GM18502 (cell line): ENCODE data around the gene CNTNAP3.
"Not testable (repeated sequence)": the region's sequence is repeated elsewhere in the genome, so short reads cannot be mapped to it uniquely, and the experiment has no call there.

Experiments
- ATAC-seq: cut with Tn5 transposase; IDR thresholded peaks from one replicate; pipeline ENCODE4 v1.9.1; 2021; ENCODE audit warnings: mild to moderate bottlenecking; ENCODE audit not compliant: unreplicated experiment, poor library complexity

Gene CNTNAP3

GRCh38 chr9:39287980-39288379, at the start of gene CNTNAP3:
CNTNAP3 (minus strand) TSS chr9:39288167; CDS start chr9:39288064, 103 bp downstream.
- not testable (repeated sequence) for ATAC-seq

- not testable (repeated sequence) for ATAC-seq
These were observed 8.0 kb downstream of the CNTNAP3 start for GRCh38 chr9:39279995-39280394.

DNA sequence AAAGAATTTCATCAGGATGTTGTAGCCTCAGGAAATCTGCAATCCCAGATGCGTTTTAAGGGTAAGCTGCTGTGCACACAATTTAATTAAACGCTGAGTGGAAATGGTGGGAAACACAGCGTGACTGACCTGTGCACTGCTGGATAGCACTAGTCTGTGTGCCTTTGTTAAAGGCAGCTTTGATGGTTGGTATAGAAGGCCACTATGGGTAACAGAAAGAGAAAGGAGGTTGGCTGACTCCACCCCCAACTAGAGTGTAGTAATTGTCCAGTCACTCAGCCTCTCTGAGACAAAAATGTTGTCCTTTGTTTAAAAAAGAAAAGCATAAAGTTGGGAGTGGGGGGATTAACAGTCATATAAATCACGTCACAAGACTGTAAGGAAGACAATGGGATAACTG, 45.5 kb downstream of the CNTNAP3 start:
- not testable (repeated sequence) for ATAC-seq

GRCh38 chr9:39232130-39232991, 55.6 kb downstream of the CNTNAP3 start:
- ATAC-seq = not testable (repeated sequence)

DNA sequence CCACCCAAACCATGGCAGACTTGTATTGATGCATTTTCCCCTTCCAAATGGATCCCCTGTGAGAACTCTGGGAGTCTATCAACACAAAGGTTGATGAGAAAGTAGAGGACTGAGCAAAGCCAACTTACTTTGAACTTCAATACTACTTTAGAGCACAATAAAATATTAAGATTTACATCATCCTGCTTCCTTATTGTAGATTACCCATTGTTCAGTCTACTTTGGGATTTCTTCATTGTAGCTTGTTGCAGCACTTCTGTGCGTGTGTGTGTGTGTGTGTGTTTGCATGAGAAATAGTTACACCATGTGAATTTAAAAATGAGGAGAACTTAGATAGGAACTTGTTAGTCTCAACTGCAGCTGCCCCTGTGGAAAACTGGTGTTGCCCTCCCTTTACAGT, 72.0 kb downstream of the CNTNAP3 start:
- not testable (repeated sequence) for ATAC-seq

DNA sequence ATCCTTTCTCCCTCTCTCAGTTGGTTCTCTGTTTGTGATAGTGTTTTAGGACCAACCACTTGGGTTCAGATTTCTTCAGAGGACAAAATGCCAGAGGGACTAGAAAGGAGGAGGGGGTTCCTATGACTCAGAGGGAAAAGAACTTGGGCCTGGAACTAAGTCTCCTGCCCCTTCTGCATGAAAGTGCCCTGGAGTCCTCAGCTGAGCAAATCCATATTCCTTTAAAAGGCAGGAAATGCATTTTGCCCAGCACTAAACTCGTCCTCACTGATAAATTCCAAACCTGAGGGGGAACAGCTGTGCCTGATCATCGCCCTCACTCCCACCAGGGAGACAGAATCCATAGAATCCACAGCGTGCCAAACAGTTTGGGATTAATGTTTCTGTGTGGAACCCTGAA, 78.2 kb downstream of the CNTNAP3 start:
- not testable (repeated sequence) for ATAC-seq

- not testable (repeated sequence) for ATAC-seq
These were observed 81.3 kb downstream of the CNTNAP3 start for GRCh38 chr9:39206643-39207042.

GRCh38 chr9:39205842-39206241, 82.1 kb downstream of the CNTNAP3 start:
- not testable (repeated sequence) for ATAC-seq

GRCh38 chr9:39200412-39200811, 87.6 kb downstream of the CNTNAP3 start:
- not testable (repeated sequence) for ATAC-seq

DNA sequence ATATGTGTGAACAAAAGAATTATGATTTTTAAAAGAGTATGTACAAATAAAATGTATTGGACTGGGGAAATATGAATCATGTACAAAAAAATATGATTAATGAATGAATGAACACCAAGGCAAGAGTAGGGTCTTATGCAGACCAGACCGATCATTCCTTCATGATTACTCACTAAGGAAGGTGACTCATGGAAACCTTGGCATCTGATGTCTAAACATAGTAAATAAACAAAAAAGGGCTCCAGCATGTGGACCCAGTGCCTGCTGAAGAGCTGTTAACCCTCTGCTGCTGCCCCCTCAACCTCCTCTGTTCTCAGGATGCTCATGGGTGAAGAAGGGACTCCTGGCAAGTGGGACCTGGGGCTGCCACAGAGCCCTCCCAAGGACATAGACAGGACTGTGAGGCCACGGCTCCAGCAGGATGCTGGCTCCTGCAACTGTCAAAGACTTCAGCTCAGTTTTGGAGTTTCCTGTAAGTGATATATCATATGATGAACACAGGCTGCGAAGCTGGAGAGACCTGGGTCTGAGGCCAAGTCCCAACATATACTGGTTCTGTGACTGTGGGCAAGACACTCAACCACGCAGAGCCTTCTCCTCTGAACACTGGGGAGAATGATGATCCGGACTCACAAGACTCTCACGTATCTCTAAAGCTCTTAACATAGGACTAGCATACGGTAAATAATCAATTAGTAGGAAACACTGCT, 89.8 kb downstream of the CNTNAP3 start:
- not testable (repeated sequence) for ATAC-seq

DNA sequence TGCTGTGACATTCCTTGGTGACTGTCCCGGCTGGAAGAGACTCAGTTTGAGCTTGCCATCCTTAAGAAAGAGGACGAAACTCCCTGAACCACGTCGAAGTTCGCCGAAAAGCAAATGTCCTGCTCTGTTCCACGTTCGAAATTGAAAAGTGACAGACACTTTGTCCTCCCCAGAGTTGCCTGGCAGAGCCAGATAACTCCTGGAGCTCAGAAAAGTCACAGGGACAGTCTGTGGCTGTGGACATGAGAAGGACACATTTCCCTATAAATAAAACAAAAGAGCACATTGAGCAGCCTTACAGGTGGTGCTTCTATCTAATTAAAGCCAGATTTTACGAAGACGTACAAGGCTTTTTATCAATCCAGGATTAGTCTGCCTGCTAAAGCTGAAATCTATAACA, 116.6 kb downstream of the CNTNAP3 start:
- ATAC-seq = not testable (repeated sequence)

DNA sequence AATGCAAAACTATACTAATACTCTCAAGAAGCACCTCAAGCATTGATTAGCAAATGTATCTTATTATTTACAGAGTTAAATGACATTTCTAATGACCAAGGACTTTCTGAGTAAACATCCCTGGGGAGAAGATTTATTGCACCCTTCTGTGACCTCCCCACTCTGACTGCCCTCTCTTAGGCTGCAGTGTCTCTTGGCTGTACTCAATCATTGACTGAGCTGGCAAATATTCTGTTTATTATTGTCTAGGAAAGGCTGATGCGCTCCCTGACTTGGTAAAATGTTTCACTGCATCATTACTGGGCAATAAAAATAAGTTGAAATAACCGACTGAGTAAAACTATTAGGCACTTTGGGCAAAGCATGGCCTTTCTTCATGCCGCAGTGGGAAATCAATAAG, 130.3 kb downstream of the CNTNAP3 start:
- not testable (repeated sequence) for ATAC-seq

DNA sequence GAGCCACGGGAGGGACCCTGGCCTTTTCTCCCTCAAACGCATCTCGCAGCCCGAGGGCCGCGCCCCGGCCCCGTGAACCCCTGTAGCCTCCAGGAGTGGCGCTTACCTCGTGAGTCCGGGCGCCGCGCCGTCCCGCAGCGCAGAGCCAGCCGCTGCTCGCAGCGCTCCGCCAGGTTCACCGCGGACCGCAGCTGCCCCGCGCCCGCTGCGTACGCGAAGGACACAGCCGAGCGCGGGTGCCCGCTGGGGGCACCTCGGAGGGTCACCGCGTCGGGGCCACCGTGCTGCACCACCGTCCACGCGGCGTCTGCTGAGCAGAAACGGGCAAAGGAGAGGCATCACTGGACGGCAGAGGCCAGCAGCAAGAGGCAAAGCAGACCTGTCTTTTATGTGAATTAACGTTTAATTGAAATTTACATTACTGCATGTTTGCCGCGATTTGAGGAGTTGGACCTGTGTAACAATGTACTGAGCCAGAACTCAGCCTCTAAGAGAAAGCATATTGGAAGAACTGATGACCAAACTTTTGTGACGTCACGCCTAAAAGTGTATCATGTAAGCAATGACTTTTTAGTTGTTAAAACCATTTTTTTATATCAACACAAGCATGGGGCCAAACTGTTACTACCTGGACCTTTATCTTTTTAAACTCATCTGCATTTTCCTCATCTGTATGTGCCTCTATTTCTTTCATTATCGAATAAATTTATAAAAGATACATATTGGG, 155.0 kb downstream of the CNTNAP3 start:
- not testable (repeated sequence) for ATAC-seq

GRCh38 chr9:39121401-39121800, 166.6 kb downstream of the CNTNAP3 start:
- not testable (repeated sequence) for ATAC-seq

DNA sequence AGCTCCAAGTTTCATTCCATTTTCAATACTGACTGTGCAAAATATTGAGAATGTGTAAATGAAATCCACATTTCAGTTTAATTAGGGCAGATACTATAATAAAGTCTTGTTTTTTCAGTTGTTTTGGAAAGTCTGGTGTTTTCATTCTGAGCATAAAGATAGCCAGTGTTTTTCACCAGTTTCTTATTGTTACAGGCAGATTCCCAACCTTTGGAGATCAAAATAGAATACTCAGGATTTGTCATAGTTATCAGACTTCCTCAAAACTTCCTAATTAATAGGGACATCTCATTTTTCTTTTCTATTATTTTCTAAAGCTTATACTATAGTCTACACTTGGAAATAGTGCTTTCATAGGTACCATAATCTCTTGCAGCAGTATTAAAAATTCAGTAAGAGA, 176.2 kb downstream of the CNTNAP3 start:
- ATAC-seq = not testable (repeated sequence)

- no peak for ATAC-seq
These were observed 179.8 kb downstream of the CNTNAP3 start for GRCh38 chr9:39108145-39108544.

- ATAC-seq = not testable (repeated sequence)
These were observed 190.8 kb downstream of the CNTNAP3 start for GRCh38 chr9:39097208-39097607.

- not testable (repeated sequence) for ATAC-seq
These were observed 202.7 kb downstream of the CNTNAP3 start for GRCh38 chr9:39085311-39085710.

DNA sequence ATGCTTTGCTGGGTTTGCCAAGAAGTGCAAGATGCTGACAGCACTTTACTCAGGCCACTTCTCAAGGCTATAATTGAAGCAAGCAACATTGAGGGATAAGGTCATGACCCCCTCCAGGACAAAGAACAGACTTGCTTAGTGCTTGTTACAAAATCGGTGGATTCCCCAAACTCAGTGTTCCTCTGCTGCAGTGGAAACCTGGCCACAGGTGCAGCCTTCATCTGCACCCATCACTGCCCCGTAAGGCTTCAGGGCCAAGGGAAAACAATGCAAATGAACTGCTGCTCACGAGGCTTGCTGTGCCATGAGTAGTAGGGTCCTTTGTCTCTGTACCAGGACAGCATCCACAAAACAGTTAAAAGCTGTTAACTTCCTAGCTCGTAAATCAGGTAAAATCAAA, 205.4 kb downstream of the CNTNAP3 start:
- not testable (repeated sequence) for ATAC-seq

DNA sequence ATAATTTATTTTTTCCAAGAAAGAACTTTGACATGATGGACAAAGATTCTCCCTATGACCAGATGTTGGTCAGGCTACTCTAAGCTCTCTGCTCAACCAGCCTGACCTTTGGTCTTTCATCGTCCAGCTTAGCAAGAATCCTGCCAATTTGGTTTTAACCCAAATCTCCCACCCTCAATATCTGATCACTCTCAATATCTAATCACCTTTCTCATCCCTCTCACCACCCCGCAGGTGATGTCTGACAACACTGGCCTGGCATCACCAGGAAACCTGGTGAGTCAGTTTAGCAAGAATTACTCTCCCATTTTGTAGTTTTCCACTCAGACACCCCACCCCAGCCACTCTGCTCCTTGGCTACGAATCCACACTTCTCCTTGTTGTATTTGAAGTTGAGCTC, 207.9 kb downstream of the CNTNAP3 start:
- not testable (repeated sequence) for ATAC-seq
